ENCODE measurements around the gene ID3. TPM values are rescaled to one million over a fixed set of nuclear protein-coding genes. Genes with fewer than 3 reads are reported as not detected.

ID3 gene
- total RNA-seq, 1 experiment from 2014 or later: 119 TPM

GRCh38 chr1:23588749-23589548 is 29.6 kb upstream of the ID3 start:
- Histone ChIP-seq H3T11ph (ENCODE audit: low read length) (no peak overlapping the region), H3K4ac (ENCODE audit: low read depth, low read length) (no peak overlapping the region), H3K14ac (ENCODE audit: insufficient read depth, low read length) (no peak overlapping the region), H3K4me2 (ENCODE audit: insufficient read depth, insufficient read length, low read length) (no peak overlapping the region), H3K79me1 (ENCODE audit: insufficient read depth, low read depth, low read length, poor library complexity, severe bottlenecking) (no peaks in the 10 kb centered on the region), H2BK15ac (ENCODE audit: low read depth, low read length) (no peak overlapping the region), H3K27ac (ENCODE audit: insufficient read length, low read depth, low read length) (no peak overlapping the region), H4K5ac (ENCODE audit: insufficient read length, low read depth, low read length) (no peak overlapping the region), H3K23me2 (ENCODE audit: insufficient read length, low read depth, low read length, poor library complexity, severe bottlenecking) (no peaks in the 10 kb centered on the region), H3K4me1 (ENCODE audit: insufficient read depth, low read length) (peaks cover 6% of the 10 kb centered on the region; the same call in 1 of the 2 replicates), H3K27me3 (ENCODE audit: insufficient read depth, low read length) (no peaks in the 10 kb centered on the region), H4K8ac (replicated peaks; ENCODE audit: insufficient read length, low read depth, low read length) (no peak overlapping the region), H3K9ac (ENCODE audit: extremely low read depth, insufficient read length, low read length) (no peak overlapping the region), H3K56ac (ENCODE audit: insufficient read length, low read depth, low read length) (no peak overlapping the region), H4K20me1 (ENCODE audit: control insufficient read depth, insufficient read depth, insufficient read length) (no peaks in the 10 kb centered on the region), H2BK20ac (ENCODE audit: low read depth, low read length, poor library complexity, severe bottlenecking) (no peak overlapping the region), H2AK5ac (ENCODE audit: insufficient read length, low read length) (no peak overlapping the region), H2BK120ac (ENCODE audit: low read depth, low read length, poor library complexity, severe bottlenecking) (no peak overlapping the region), H4K91ac (ENCODE audit: insufficient read length, low read depth, low read length) (no peak overlapping the region), H2BK5ac (ENCODE audit: insufficient read length, low read length) (no peak overlapping the region), H3K79me2 (ENCODE audit: insufficient read depth, low read length) (no peaks in the 10 kb centered on the region), H2AFZ (ENCODE audit: low read length) (no peak overlapping the region), H3K23ac (ENCODE audit: insufficient read length, low read depth, low read length) (no peak overlapping the region), H3K18ac (ENCODE audit: insufficient read length, low read depth, low read length) (no peak overlapping the region), H2BK12ac (ENCODE audit: insufficient read length, low read depth, low read length) (no peak overlapping the region), H3K9me3 (ENCODE audit: control insufficient read depth, low read depth, low read length) (no peaks in the 10 kb centered on the region)
- Mint-ChIP-seq H3K4me3 (no peak overlapping the region), H3K27ac (peak overlapping the region in 1 of 3 experiments; percentile 9; a peak in 1 of 7 replicates), H3K36me3 (ENCODE audit: insufficient read depth in 1 of 3, low read depth in 3 of 3) (no peaks in the 10 kb centered on the region; a peak in 1 of 7 replicates), H3K9me3 (no peaks in the 10 kb centered on the region), H3K27me3 (ENCODE audit: low read depth) (peaks cover 2% of the 10 kb centered on the region), H3K4me1 (peaks cover 37 to 45% of the 10 kb centered on the region in 2 experiments)
- no CpG with 5 or more reads among the region's 11 CpGs for WGBS (ENCODE audit: extremely low coverage, insufficient read length, low lambda C conversion rate)
- no peak for DNase-seq
- no peak for TF ChIP-seq CTCF (conservative IDR thresholded peaks at IDR 0.05)
